K562 (cell line): ENCODE results near the gene ANAPC4. TPM values are rescaled to one million over a fixed set of nuclear protein-coding genes. Genes with fewer than 3 reads are reported as not detected.

Experiments
- BRF1 ChIP-seq: IDR thresholded peaks from 3 replicates; pipeline ENCODE4 v1.6.1; 2011; ENCODE audit warnings: borderline replicate concordance, mild to moderate bottlenecking; ENCODE audit not compliant: insufficient read length; ENCODE audit errors: extremely low read depth
- CTCF ChIP-seq, 3 experiments: IDR thresholded peaks in 2 of 3; conservative IDR thresholded peaks in 1 of 3; 2 replicates each; pipeline ENCODE4 v1.5.1; 2011 to 2012; ENCODE audit warnings: low read length in 3 of 3, mild to moderate bottlenecking in 3 of 3, control low read depth in 2 of 3, improper control_type of control experiment in 1 of 3, inconsistent platforms in 1 of 3, low read depth in 1 of 3, mixed read lengths in 1 of 3, moderate library complexity in 1 of 3; ENCODE audit not compliant: insufficient read depth in 2 of 3
- EGR1 ChIP-seq: fragments of 450-650 bp; conservative IDR thresholded peaks from 2 replicates; pipeline ENCODE4 v1.6.1; 2017; ENCODE audit warnings: mild to moderate bottlenecking
- HCFC1 ChIP-seq: IDR thresholded peaks from 2 replicates; pipeline ENCODE4 v1.6.1; 2012; ENCODE audit warnings: low read depth, low read length, improper control_type of control experiment
- MBD2 ChIP-seq: sonication (generic); IDR thresholded peaks from 2 replicates; pipeline ENCODE4 v1.6.1; 2016; ENCODE audit warnings: low read depth, borderline replicate concordance
- MTA3 ChIP-seq: fragments of 450-650 bp; formaldehyde crosslinking; IDR thresholded peaks from 2 replicates; pipeline ENCODE4 v1.6.1; 2017; ENCODE audit warnings: mild to moderate bottlenecking, borderline replicate concordance
- NFE2 ChIP-seq: IDR thresholded peaks from 2 replicates; pipeline ENCODE4 v1.6.1; 2014; ENCODE audit warnings: antibody characterized with exemption, low read depth
- NKRF ChIP-seq: fragments of 450-650 bp; IDR thresholded peaks from 2 replicates; pipeline ENCODE4 v1.6.1; 2016; ENCODE audit warnings: borderline replicate concordance
- PCBP2 ChIP-seq: fragments of 200-400 bp; formaldehyde crosslinking; IDR thresholded peaks from 2 replicates; pipeline ENCODE4 v1.6.1; 2018; ENCODE audit warnings: low read length, low read depth, mild to moderate bottlenecking, moderate library complexity; ENCODE audit not compliant: poor library complexity, severe bottlenecking
- PHF8 ChIP-seq: fragments of 200-600 bp; sonication (generic); IDR thresholded peaks from 2 replicates; pipeline ENCODE4 v1.6.1; 2012; ENCODE audit warnings: mixed run types, mild to moderate bottlenecking, inconsistent platforms, low read length, moderate library complexity, borderline replicate concordance
- RBM25 ChIP-seq: fragments of 200-400 bp; formaldehyde crosslinking; IDR thresholded peaks from 2 replicates; pipeline ENCODE4 v1.6.1; 2018; ENCODE audit warnings: low read length, low read depth, moderate library complexity; ENCODE audit not compliant: severe bottlenecking
- TFE3 ChIP-seq: fragments of 450-650 bp; formaldehyde crosslinking; IDR thresholded peaks from 2 replicates; pipeline ENCODE4 v1.4.0; 2020; ENCODE audit warnings: mild to moderate bottlenecking, mixed read lengths
- ZBTB43 ChIP-seq: sonication (generic); formaldehyde crosslinking; IDR thresholded peaks from 2 replicates; pipeline ENCODE4 v1.8.0; 2023; ENCODE audit warnings: mild to moderate bottlenecking, missing genetic modification reagents
- ZKSCAN1 ChIP-seq: fragments of 150-350 bp; IDR thresholded peaks from 2 replicates; pipeline ENCODE4 v1.6.1; 2016; ENCODE audit warnings: low read depth, low read length
- ZNF12 ChIP-seq: sonication (generic); formaldehyde crosslinking; IDR thresholded peaks from 2 replicates; pipeline ENCODE4 v1.4.0; 2020; ENCODE audit warnings: mild to moderate bottlenecking, missing genetic modification reagents
- ZNF282 ChIP-seq: sonication (generic); formaldehyde crosslinking; IDR thresholded peaks from 2 replicates; pipeline ENCODE4 v1.8.1; 2023; ENCODE audit warnings: missing genetic modification reagents
- polyA plus RNA-seq, 8 experiments: library from polyadenylated mRNA; depleted of rRNA in 4 of 8; stranded (reverse) in 5 of 8; unstranded in 3 of 8; fragments of >200 nt; fragmentation: Nextera tagmentation in 2 of 8; fragmentation: Illumina TruSeq in 1 of 8; extraction: Ambion mirVana in 2 of 8; extraction: Trizol in 1 of 8; gene quantifications; 2 replicates each; pipeline versions ENCODE4 v1.2.1 to v1.2.3, GENCODE V29; 2011 to 2014; ENCODE audit warnings: inconsistent platforms in 1 of 8, missing spikeins in 1 of 8
- total RNA-seq, 7 experiments: library from RNA; depleted of rRNA in 6 of 7; stranded (reverse); fragments of >200 nt in 6 of 7; fragmentation: Illumina TruSeq in 2 of 7; extraction: Trizol in 2 of 7; gene quantifications; 2 replicates each; pipeline versions ENCODE4 v1.2.1 to v1.2.3, GENCODE V29; 2011 to 2021; ENCODE audit warnings: low replicate concordance in 1 of 7

ANAPC4 gene
- total and polyA plus RNA-seq, 9 of the 15 experiments (the other 6 are each of a cell fraction or from before 2014, with no cell fraction given) = 23.9 to 47.0 (median 31.9) TPM

GRCh38 chr4:25376754-25377571 lies at the start of gene ANAPC4 (continued):
- TF ChIP-seq CTCF (IDR thresholded peaks at IDR 0.05 in 2 of 3, conservative IDR thresholded peaks at IDR 0.05 in 1 of 3; ENCODE audit: insufficient read depth in 2 of 3, low read depth in 1 of 3, low read length in 3 of 3) (no peak), ZKSCAN1 (no peak), HCFC1 (no peak), MTA3 (no peak), ZNF12 (CRISPR knock-in tag) (0 out of 2 replicates have a peak, but pooled peaks have one; percentile 27), NKRF (0 out of 2 replicates have a peak, but pooled peaks have one; percentile 28), PCBP2 (no peak), NFE2 (no peak), ZBTB43 (CRISPR knock-in tag) (no peak), RBM25 (peak; percentile 97), EGR1 (no peak; the same call in 1 of the 2 replicates), MBD2 (0 out of 2 replicates have a peak, but pooled peaks have one; percentile 10), BRF1 (no peak), PHF8 (peak; percentile 97), ZNF282 (CRISPR knock-in tag) (no peak), TFE3 (CRISPR knock-in tag) (no peak)
